Lower leg skin (tissue), 4 donors: ENCODE results near the gene MAGI2. TPM values are rescaled to one million over a fixed set of nuclear protein-coding genes. Genes with fewer than 3 reads are reported as not detected.

ENCODE experiments used
- DNase-seq, 2 donors: peaks; one replicate each; pipeline ENCODE4 v3.0.0-alpha.2; 2019; ENCODE audit warnings: low spot score in 2 of 2
- H3K4me3 ChIP-seq: fragments of 200-600 bp; sonication (generic); 2 replicates; pipeline ENCODE4 v1.5.1; 2017; ENCODE audit warnings: mild to moderate bottlenecking, low read depth; ENCODE audit not compliant: poor library complexity, severe bottlenecking
- CTCF ChIP-seq, 3 donors: fragments of 450-650 bp; IDR thresholded peaks; one replicate each; pipeline ENCODE4 v1.5.1; 2016; ENCODE audit warnings: antibody characterized with exemption in 3 of 3, mild to moderate bottlenecking in 3 of 3, moderate library complexity in 2 of 3
- POLR2A ChIP-seq, 2 donors: fragments of 450-650 bp; IDR thresholded peaks; one replicate each; pipeline ENCODE4 v1.6.1; 2016 to 2017; ENCODE audit warnings: antibody characterized with exemption in 2 of 2, mild to moderate bottlenecking in 1 of 2, moderate library complexity in 1 of 2
- WGBS, 2 donors: methylation state at CpG; one replicate each; pipeline ENCODE4 v1.1.5; 2018; 5-methylcytosine and 5-hydroxymethylcytosine counted together
- intact Hi-C: fragments of 100-400 bp; cut with DNase I; formaldehyde crosslinking; loops from one replicate; pipeline ENCODE4 v1.15.0; 2023; ENCODE audit warnings: low total_unique reads
- total RNA-seq, 4 donors: library from RNA; depleted of rRNA; stranded (reverse); fragments of >200 nt; gene quantifications; one replicate each; pipeline ENCODE4 v1.1.0, GENCODE V29; 2016

Gene MAGI2
- total RNA-seq, 4 donors from 2014 or later = 1.6 to 3.0 (median 2.1) TPM

- no peak for DNase-seq
- intact Hi-C loops = no loop called here
- 72 to 73% methylated on average over 6 of the region's 6 CpGs for WGBS, 2 donors
- H3K4me3 ChIP-seq = no peak overlapping the region
- no peak for TF ChIP-seq POLR2A (IDR thresholded peaks at IDR 0.05)
- TF ChIP-seq CTCF (IDR thresholded peaks at IDR 0.05) = no peak
These were observed 1457.8 kb downstream of the MAGI2 start for GRCh38 chr7:77995717-77996116.

GRCh38 chr7:77993838-77994237 is 1459.6 kb downstream of the MAGI2 start:
- intact Hi-C loops = no loop called here
- TF ChIP-seq CTCF (IDR thresholded peaks at IDR 0.05) (no peak), POLR2A (IDR thresholded peaks at IDR 0.05) (no peak)
- no peak for DNase-seq
- H3K4me3 ChIP-seq = no peak overlapping the region
- WGBS, 2 donors = 91 to 96% methylated on average over 3 of the region's 3 CpGs

GRCh38 chr7:77991656-77992055 is 1461.8 kb downstream of the MAGI2 start:
- 82 to 83% methylated on average over 4 of the region's 4 CpGs for WGBS, 2 donors
- TF ChIP-seq POLR2A (IDR thresholded peaks at IDR 0.05) = no peak
- no peak for TF ChIP-seq CTCF (IDR thresholded peaks at IDR 0.05)
- intact Hi-C loops = no loop called here
- no peak overlapping the region for H3K4me3 ChIP-seq
- DNase-seq = no peak

- DNase-seq = no peak
- intact Hi-C loops = no loop called here
- 82 to 88% methylated on average over 6 of the region's 6 CpGs for WGBS, 2 donors
- H3K4me3 ChIP-seq = no peak overlapping the region
- no peak for TF ChIP-seq POLR2A (IDR thresholded peaks at IDR 0.05)
- TF ChIP-seq CTCF (IDR thresholded peaks at IDR 0.05) = no peak
These were observed 1463.4 kb downstream of the MAGI2 start for GRCh38 chr7:77989981-77990566.

DNA sequence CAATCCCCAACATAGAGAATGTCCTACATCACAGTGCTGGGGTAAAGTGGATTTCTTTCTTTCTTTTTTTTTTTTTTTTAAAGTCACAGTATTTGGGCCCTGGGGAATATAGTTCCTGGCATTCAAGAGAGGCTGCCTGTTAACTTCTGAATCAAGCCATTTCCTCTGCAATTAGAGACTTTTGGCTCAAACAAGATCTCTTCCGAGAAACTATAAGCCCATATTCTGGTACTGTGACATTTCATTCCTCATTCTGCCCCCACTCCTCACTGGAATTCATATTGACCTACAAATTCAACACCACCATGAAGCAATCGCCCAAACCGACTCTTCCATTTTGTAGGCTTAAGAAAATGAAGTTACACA is 1467.5 kb downstream of the MAGI2 start:
- 54 to 63% methylated on average over 3 of the region's 3 CpGs for WGBS, 2 donors
- H3K4me3 ChIP-seq = no peak overlapping the region
- intact Hi-C loops = no loop called here
- no peak for TF ChIP-seq POLR2A (IDR thresholded peaks at IDR 0.05)
- TF ChIP-seq CTCF (IDR thresholded peaks at IDR 0.05) = no peak
- no peak for DNase-seq
